Measurements from ENCODE around the gene PDLIM7. TPM values are rescaled to one million over a fixed set of nuclear protein-coding genes. Genes with fewer than 3 reads are reported as not detected.

PDLIM7 gene
- total RNA-seq, 1 donor from 2014 or later: 187 TPM

DNA sequence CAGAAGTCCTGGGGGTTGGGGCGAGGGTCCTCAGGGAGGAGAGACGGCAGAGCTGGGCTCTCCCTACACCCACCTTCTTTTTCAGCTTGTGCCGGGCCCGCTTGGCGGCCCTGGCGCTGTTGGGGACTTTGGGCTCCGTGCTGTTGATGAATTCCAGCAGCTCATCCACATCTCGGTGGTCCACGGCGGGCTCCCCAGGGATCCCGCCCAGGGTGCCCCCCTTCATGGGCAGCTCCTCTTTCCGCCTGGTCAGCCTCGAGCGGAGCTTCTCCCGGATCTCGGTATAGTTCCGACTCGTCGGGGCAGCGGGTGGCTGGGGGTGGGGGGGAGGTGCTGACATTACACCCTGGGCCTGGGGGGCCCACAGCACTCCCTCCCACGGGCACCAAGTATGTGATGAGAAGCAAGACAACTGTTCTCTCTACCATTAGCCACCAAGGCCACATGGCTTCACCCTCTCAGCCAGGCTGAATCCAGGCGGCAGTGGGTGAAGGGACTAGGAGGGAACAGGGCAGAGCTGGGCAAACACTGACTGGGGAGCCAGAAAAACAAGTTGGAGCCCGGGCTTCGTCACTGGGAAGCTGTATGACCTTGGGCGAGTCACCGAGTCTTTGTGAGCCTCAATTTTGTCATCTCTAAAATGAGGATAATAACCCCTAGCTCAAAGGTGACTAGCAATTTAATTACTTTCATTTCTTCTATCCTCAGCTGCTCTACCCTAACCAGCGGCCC, 34.0 kb upstream of the PDLIM7 start:
- no peak overlapping the region for H3K4me3 Mint-ChIP-seq
- H3K27ac Mint-ChIP-seq: no peak overlapping the region
- TF ChIP-seq, protein P1, sequence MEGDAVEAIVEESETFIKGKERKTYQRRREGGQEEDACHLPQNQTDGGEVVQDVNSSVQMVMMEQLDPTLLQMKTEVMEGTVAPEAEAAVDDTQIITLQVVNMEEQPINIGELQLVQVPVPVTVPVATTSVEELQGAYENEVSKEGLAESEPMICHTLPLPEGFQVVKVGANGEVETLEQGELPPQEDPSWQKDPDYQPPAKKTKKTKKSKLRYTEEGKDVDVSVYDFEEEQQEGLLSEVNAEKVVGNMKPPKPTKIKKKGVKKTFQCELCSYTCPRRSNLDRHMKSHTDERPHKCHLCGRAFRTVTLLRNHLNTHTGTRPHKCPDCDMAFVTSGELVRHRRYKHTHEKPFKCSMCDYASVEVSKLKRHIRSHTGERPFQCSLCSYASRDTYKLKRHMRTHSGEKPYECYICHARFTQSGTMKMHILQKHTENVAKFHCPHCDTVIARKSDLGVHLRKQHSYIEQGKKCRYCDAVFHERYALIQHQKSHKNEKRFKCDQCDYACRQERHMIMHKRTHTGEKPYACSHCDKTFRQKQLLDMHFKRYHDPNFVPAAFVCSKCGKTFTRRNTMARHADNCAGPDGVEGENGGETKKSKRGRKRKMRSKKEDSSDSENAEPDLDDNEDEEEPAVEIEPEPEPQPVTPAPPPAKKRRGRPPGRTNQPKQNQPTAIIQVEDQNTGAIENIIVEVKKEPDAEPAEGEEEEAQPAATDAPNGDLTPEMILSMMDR (conservative IDR thresholded peaks at IDR 0.05): no peak

DNA sequence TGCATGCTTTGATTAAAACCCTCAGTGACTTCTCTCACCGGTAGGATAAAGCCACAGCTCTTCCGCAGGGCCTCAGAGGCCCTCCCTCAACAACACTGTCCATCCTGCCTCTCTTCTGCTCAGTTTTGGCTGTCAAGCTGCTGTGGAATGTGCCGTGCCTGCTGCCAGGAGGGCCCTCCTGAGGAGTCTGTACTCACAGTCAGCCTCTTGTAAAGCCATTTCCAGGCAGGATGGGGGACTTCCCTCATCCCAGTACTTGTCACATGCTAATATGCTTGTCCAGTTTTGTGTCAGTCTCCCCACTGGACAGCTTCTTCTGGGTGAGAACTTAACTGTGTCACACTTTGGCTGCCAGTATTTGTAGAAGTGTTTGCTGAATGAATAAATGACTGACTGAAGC, 33.2 kb upstream of the PDLIM7 start:
- Mint-ChIP-seq H3K36me3 (peaks cover 14% of the 10 kb centered on the region), H3K4me3 (no peak overlapping the region), H3K4me1 (ENCODE audit: unreplicated experiment) (no peaks in the 10 kb centered on the region), H3K9me3 (no peaks in the 10 kb centered on the region), H3K27ac (no peak overlapping the region), H3K27me3 (no peaks in the 10 kb centered on the region)
- TF ChIP-seq, protein P1 (conservative IDR thresholded peaks at IDR 0.05): no peak
- no peak for DNase-seq (ENCODE audit: extremely low spot score, unreplicated experiment)

More for the DNA sequence above, 34.0 kb upstream of the PDLIM7 start:
- peaks cover 12% of the 10 kb centered on the region for H3K36me3 Mint-ChIP-seq
- H3K27me3 Mint-ChIP-seq: no peaks in the 10 kb centered on the region
- no peaks in the 10 kb centered on the region for H3K4me1 Mint-ChIP-seq (ENCODE audit: unreplicated experiment)
- H3K9me3 Mint-ChIP-seq: no peaks in the 10 kb centered on the region
- no peak for DNase-seq (ENCODE audit: extremely low spot score, unreplicated experiment)

DNA sequence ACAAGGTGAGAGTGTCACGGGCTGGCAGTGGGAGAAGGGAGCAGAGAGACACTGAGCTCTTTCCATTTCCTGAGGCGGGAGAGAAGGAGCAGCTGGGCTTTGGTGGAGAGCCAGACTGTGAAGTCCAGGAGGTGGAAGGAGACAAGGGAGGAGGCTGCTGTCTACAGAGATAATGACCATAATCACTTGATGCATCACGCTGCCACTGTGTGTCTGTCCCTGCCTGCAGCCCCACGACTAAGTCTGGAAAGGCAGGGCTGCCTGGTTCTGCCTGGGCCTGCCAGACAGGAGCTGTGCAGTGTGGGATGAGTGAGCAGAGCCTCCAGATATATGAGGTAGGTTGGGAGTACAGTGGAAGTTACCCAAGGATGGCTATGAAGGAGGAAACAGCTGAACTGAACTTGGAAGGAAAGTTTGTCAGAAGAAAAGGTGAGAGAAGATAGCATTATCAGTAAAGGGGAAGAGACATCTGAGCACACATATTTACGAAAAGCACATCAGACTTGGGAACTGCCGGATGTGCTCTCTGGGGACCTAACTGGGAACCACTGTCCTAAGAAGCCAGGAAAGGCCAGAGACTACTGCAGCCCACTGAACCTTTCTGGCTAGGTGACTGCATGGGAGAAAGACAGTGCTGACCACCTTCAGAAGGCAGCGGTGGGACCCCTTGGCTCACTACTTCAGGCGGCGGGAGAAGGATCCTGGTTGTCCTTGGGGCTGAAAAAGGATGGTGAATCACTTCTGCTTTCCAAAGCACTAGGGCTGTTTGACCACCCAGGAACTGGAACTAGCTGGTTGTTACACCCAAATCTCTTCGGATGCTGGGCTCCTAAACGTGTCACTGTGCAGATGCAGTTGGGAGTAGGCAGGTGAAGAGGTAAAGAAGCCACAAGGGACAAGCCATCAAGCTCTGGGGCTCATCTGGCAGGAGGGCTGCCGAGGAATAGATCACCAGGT, 32.1 kb upstream of the PDLIM7 start:
- Mint-ChIP-seq H3K36me3 (peaks cover 16% of the 10 kb centered on the region), H3K27me3 (no peaks in the 10 kb centered on the region), H3K27ac (no peak overlapping the region), H3K4me1 (ENCODE audit: unreplicated experiment) (no peaks in the 10 kb centered on the region), H3K4me3 (no peak overlapping the region), H3K9me3 (no peaks in the 10 kb centered on the region)
- TF ChIP-seq, protein P1 (conservative IDR thresholded peaks at IDR 0.05): no peak
- DNase-seq (ENCODE audit: extremely low spot score, unreplicated experiment): no peak

DNA sequence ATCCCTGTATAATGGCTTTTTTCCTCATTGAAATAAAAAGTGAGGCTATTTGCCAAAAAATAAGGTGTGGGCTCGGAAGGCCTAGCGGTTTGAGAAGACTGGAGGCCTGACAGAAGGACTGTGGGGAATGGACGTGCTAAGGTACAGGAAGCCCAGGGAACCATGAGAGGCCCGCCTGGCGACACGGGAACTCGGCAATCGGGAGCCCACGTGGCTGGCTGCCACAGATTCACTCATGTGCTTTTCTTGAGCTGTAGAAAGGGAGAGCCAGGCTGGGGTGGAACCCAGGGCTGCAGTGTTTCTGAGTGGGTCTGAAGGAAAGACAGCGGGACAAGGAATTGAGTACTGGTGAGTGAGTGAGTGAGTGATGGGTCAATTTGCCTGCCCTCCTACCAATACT, 31.2 kb upstream of the PDLIM7 start:
- no peaks in the 10 kb centered on the region for H3K4me1 Mint-ChIP-seq (ENCODE audit: unreplicated experiment)
- no peaks in the 10 kb centered on the region for H3K27me3 Mint-ChIP-seq
- no peak overlapping the region for H3K27ac Mint-ChIP-seq
- DNase-seq (ENCODE audit: extremely low spot score, unreplicated experiment): no peak
- no peaks in the 10 kb centered on the region for H3K9me3 Mint-ChIP-seq
- H3K36me3 Mint-ChIP-seq: peaks cover 12% of the 10 kb centered on the region
- H3K4me3 Mint-ChIP-seq: no peak overlapping the region
- TF ChIP-seq, protein P1 (conservative IDR thresholded peaks at IDR 0.05): no peak

DNA sequence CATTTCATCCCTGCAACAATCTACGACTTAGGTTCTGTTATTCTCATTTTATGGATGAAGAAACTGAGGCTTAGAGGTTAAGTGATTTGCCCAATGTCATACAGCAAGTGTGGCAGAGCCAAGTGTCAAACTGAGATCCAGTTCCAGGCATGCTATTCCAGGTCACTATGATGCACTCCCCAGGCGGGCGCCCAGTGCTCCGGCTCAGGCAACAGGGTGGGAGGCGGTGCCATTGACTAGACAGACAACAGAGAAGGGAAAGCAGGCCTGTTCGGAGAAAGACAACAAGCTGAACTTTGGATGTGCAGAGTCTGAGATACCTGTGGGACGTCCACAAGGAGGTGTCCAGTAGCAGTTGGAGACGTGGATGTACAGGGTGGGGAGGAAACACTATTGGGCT, 30.2 kb upstream of the PDLIM7 start:
- DNase-seq (ENCODE audit: extremely low spot score, unreplicated experiment): no peak
- Mint-ChIP-seq H3K4me3 (no peak overlapping the region), H3K27ac (no peak overlapping the region), H3K27me3 (no peaks in the 10 kb centered on the region), H3K36me3 (peaks cover 11% of the 10 kb centered on the region), H3K9me3 (no peaks in the 10 kb centered on the region), H3K4me1 (ENCODE audit: unreplicated experiment) (no peaks in the 10 kb centered on the region)
- TF ChIP-seq, protein P1 (conservative IDR thresholded peaks at IDR 0.05): no peak
